ENCODE data around the gene EDC3.

Gene EDC3

DNA sequence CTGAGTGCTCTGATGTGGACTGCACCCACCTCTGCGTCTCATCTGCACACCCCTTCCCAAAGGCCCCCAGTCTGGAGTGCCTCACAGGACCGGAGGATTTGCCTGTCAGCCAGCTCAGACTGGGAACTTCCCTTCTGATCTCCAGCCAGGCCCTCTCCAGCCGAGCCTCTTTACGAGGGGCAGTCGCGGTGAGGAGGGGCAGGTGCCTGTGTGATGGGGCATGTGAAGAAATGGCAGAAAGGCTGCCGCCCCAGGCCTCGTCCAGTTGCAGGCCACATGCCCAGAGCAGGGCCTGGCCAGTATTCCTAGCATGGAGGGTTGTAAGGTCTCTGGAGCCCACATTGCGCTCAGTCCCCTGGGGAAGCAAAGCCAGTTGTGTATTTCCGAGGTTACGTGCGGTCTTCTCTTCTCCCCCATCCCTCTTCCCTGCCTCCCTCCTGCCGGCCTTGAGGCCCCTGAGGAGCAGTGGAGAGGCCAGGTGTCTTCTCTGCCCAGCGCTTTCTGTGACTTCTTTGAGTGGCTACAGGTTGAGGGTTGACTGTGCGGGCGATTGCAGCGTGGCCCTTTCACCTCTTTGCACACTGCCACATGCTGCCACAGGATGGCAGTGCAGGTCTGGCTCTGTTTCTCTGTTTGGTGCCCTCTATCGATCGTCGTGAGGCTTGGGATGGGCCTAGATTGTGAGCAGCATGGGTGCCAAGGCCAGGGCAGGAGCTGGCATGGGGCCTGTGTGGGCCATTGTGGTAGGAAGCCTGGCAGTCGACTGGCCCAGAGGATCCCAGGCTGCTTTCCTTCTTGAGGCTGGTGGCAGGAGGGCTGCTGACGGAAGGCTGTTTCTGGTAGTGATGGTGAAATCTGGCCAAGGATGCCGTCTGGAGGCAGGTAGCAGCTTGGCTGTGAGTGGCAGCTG is 74.9 kb downstream of the EDC3 start:
- H3K27ac ChIP-seq (ENCODE audit: low read depth, low read length): peak overlapping the region; percentile 46
- peak overlapping the region in 1 of 5 donors; percentile 49 for H3K9ac ChIP-seq (ENCODE audit: low read length in 5 of 5)
- no peak overlapping the region for H3K4me3 ChIP-seq (ENCODE audit: low read depth in 1 of 5, low read length in 5 of 5)
- peaks cover 9 to 56% (median 47%) of the 10 kb centered on the region in 5 donors for H3K4me1 ChIP-seq (ENCODE audit: control insufficient read depth in 5 of 5, insufficient read depth in 5 of 5, low read length in 5 of 5)
- peaks cover 0 to 75% (median 70%) of the 10 kb centered on the region in 5 donors for H3K36me3 ChIP-seq (ENCODE audit: control insufficient read depth in 5 of 5, insufficient read depth in 5 of 5, low read length in 5 of 5)
- no peaks in the 10 kb centered on the region for H3K9me3 ChIP-seq (ENCODE audit: control insufficient read depth in 5 of 5, low read length in 5 of 5)
- H3K27me3 ChIP-seq (ENCODE audit: control insufficient read depth in 5 of 5, insufficient read depth in 4 of 5, low read length in 5 of 5): no peaks in the 10 kb centered on the region

DNA sequence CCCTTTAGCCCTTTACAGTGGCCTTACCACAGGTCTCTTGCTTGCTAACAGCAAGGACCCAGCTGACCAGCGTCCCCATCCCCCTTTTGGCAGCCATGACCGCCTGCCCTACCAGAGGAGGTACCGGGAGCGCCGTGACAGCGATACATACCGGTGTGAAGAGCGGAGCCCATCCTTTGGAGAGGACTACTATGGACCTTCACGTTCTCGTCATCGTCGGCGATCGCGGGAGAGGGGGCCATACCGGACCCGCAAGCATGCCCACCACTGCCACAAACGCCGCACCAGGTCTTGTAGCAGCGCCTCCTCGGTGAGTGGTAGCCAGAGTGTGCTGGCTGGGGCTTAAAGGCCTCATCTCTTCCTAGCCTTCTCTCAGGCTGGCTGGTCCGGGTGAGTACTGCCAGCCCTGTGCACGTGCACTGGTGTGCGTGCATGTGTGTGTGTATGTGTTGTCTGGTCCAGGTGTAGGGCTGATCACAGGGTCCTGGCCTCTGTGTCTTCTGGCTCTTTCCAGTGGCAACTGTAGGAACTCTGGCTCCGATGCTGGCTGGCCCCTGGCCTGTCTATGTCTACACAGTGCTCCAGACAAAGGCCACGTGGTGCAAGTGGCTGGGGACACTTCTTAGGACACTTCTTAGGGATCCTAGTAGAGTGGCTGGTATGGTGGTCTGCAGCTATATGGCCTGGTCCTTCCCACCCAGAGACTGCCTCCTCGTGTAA is 75.7 kb downstream of the EDC3 start:
- peak overlapping the region; percentile 46 for H3K27ac ChIP-seq (ENCODE audit: low read depth, low read length)
- H3K9me3 ChIP-seq (ENCODE audit: control insufficient read depth in 5 of 5, low read length in 5 of 5): no peaks in the 10 kb centered on the region
- H3K4me3 ChIP-seq (ENCODE audit: low read depth in 1 of 5, low read length in 5 of 5): no peak overlapping the region
- H3K4me1 ChIP-seq (ENCODE audit: control insufficient read depth in 5 of 5, insufficient read depth in 5 of 5, low read length in 5 of 5): peaks cover 9 to 58% (median 49%) of the 10 kb centered on the region in 5 donors
- H3K27me3 ChIP-seq (ENCODE audit: control insufficient read depth in 5 of 5, insufficient read depth in 4 of 5, low read length in 5 of 5): no peaks in the 10 kb centered on the region
- H3K9ac ChIP-seq (ENCODE audit: low read length in 5 of 5): peak overlapping the region in 1 of 5 donors; percentile 49
- H3K36me3 ChIP-seq (ENCODE audit: control insufficient read depth in 5 of 5, insufficient read depth in 5 of 5, low read length in 5 of 5): peaks cover 0 to 67% (median 62%) of the 10 kb centered on the region in 5 donors

DNA sequence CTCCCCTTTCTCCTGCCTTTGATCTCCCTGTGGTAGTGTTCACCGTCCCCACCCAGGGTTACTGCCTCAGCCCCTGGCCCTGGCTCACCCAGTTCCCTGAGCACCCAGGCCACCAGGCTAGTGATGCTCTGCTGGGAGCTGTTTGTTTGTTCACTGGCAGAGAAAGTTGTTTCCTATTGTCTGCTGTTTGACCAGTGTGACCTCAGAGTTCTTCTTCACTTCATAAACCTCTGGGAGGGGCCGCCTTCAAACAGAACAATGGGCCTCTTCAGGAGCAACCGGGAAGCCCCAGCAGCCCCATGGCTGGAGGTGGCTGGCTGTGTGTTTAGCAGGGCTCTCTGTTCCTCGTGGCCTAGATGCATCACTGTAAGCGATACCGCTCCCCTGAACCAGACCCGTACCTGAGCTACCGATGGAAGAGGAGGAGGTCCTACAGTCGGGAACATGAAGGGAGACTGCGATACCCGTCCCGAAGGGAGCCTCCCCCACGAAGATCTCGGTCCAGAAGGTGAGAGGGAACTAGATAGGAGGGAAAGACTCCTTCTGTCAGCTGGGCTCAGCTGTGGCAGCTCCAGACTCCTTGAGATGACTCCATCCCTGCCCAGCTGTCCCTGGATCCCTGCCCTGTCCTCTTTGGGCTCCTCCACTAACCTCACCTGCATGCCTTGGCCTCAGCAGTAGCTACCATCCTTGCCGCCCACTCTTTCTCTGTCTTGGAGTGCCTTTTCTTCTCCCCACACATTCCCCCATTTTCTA is 76.8 kb downstream of the EDC3 start:
- Histone ChIP-seq H3K9me3 (ENCODE audit: control insufficient read depth in 5 of 5, low read length in 5 of 5) (no peaks in the 10 kb centered on the region), H3K4me3 (ENCODE audit: low read depth in 1 of 5, low read length in 5 of 5) (no peak overlapping the region), H3K36me3 (ENCODE audit: control insufficient read depth in 5 of 5, insufficient read depth in 5 of 5, low read length in 5 of 5) (peaks cover 0 to 56% (median 51%) of the 10 kb centered on the region in 5 donors), H3K4me1 (ENCODE audit: control insufficient read depth in 5 of 5, insufficient read depth in 5 of 5, low read length in 5 of 5) (peaks cover 9 to 67% (median 58%) of the 10 kb centered on the region in 5 donors), H3K27ac (ENCODE audit: low read depth, low read length) (no peak overlapping the region), H3K9ac (ENCODE audit: low read length in 5 of 5) (peak overlapping the region in 1 of 5 donors; percentile 42), H3K27me3 (ENCODE audit: control insufficient read depth in 5 of 5, insufficient read depth in 4 of 5, low read length in 5 of 5) (no peaks in the 10 kb centered on the region)

DNA sequence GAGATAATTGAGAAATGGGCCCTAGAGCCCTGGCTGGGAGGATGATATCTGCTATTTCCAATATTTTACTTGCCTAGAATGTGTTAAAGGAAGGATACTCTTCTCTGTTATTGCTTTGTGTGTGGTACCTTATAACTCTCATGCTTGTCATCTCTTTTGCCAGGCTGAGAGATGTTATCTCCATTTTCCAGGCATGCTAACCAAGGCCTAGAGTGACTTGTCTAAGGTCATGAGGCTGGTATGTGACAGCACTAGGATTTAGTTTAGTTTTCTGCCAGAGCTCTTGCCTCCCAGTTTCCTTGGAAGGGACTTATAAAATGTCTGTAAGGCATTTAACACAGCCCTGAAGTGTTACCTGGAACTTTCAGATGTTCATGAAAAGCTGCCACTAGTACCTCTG is 78.8 kb downstream of the EDC3 start:
- Histone ChIP-seq H3K36me3 (ENCODE audit: control insufficient read depth in 5 of 5, insufficient read depth in 5 of 5, low read length in 5 of 5) (peaks cover 0 to 36% (median 31%) of the 10 kb centered on the region in 5 donors), H3K4me3 (ENCODE audit: low read depth in 1 of 5, low read length in 5 of 5) (peak overlapping the region; percentile 80 to 98 (median 91)), H3K9me3 (ENCODE audit: control insufficient read depth in 5 of 5, low read length in 5 of 5) (no peaks in the 10 kb centered on the region), H3K27me3 (ENCODE audit: control insufficient read depth in 5 of 5, insufficient read depth in 4 of 5, low read length in 5 of 5) (no peaks in the 10 kb centered on the region), H3K27ac (ENCODE audit: low read depth, low read length) (peak overlapping the region; percentile 96), H3K4me1 (ENCODE audit: control insufficient read depth in 5 of 5, insufficient read depth in 5 of 5, low read length in 5 of 5) (peaks cover 9 to 68% (median 58%) of the 10 kb centered on the region in 5 donors), H3K9ac (ENCODE audit: low read length in 5 of 5) (peak overlapping the region; percentile 93 to 100 (median 100))

DNA sequence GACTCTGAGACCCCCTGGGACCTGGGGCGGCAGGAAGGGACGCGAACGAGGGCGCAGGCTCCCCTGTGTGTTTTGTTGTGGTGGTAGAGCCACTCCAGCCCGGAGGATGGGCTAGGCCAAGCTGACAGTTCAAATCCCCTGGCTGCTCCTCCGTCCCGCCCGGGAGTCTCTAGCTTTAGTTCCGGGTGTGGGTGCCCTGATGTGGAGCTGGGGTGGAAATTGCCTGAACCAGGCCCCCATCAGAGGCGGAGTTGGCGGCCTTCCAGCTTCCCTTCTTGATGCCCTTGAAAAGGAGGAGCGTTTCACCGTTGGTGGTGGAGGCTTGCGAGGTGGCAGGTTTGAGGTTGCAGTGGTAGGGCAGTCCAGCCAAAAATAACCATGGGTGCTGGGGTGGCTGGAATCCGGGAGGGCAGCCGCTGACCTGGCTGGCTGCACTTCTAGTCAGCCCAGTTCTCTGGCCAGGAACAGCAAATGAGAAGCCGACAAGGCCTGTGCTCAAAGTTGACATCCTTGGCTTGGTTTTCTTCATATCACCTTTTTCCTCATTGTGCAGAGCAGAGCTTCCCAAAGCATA is 79.4 kb downstream of the EDC3 start:
- Histone ChIP-seq H3K27me3 (ENCODE audit: control insufficient read depth in 5 of 5, insufficient read depth in 4 of 5, low read length in 5 of 5) (no peaks in the 10 kb centered on the region), H3K4me3 (ENCODE audit: low read depth in 1 of 5, low read length in 5 of 5) (peak overlapping the region; percentile 80 to 98 (median 91)), H3K9ac (ENCODE audit: low read length in 5 of 5) (peak overlapping the region; percentile 93 to 100 (median 100)), H3K4me1 (ENCODE audit: control insufficient read depth in 5 of 5, insufficient read depth in 5 of 5, low read length in 5 of 5) (peaks cover 9 to 67% (median 56%) of the 10 kb centered on the region in 5 donors), H3K27ac (ENCODE audit: low read depth, low read length) (peak overlapping the region; percentile 96), H3K36me3 (ENCODE audit: control insufficient read depth in 5 of 5, insufficient read depth in 5 of 5, low read length in 5 of 5) (peaks cover 0 to 30% (median 26%) of the 10 kb centered on the region in 5 donors), H3K9me3 (ENCODE audit: control insufficient read depth in 5 of 5, low read length in 5 of 5) (no peaks in the 10 kb centered on the region)

DNA sequence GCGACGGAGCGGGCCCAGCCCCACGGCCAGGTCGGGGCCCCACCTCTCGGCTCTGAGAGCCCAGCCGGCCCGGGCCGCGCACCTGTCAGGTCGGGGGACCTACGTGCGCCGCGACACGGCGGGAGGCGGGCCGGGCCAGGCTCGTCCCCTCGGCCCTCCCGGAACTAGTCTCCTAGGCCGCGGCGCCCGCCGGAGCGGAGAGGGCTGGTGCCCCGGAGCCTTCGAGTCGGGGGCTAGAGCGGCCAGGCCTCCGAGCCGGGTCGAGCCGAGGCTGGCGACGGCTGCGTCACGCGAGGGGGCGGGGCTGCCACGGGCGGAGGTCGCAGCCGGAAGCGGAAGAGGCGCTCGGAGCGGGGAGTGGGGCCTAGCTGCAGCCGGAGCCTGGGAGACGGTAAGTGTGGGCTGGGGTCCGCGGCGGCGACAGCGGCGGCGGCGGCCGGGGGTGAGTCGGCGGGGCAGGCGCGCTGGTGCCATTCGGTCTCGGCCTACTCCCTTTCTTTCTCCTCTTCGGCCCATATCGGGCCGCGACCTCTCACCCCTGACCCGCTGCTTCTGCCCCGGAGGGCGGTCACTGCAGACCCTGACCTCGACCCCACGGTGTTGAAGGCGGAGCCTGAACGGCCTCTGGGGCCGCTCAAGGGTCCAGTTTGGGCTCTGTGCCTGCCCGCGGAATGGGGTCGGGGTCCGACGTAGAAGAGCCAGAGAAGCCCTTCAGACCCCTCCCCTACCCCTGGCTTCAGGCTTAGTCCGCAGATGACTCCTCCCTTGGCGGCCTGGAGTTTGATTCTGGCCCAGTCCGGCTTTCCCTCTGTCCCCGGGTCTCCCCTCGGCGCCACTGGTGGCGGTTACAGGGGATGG is 80.1 kb downstream of the EDC3 start, which contains the start of gene CLK3:
TSS of gene CLK3 (plus strand) at position 329 of the 858 bp plus-strand sequence. CDS start 3,361 bp downstream, outside the sequence.
- peaks cover 0 to 23% (median 18%) of the 10 kb centered on the region in 5 donors for H3K36me3 ChIP-seq (ENCODE audit: control insufficient read depth in 5 of 5, insufficient read depth in 5 of 5, low read length in 5 of 5)
- peak within 1 kb of the TSS; percentile 96 for H3K27ac ChIP-seq (ENCODE audit: low read depth, low read length)
- H3K9me3 ChIP-seq (ENCODE audit: control insufficient read depth in 5 of 5, low read length in 5 of 5): no peaks in the 10 kb centered on the region
- H3K9ac ChIP-seq (ENCODE audit: low read length in 5 of 5): peak within 1 kb of the TSS; percentile 93 to 100 (median 100)
- H3K27me3 ChIP-seq (ENCODE audit: control insufficient read depth in 5 of 5, insufficient read depth in 4 of 5, low read length in 5 of 5): no peaks in the 10 kb centered on the region
- H3K4me1 ChIP-seq (ENCODE audit: control insufficient read depth in 5 of 5, insufficient read depth in 5 of 5, low read length in 5 of 5): peaks cover 9 to 65% (median 57%) of the 10 kb centered on the region in 5 donors
- peak within 1 kb of the TSS; percentile 80 to 98 (median 91) for H3K4me3 ChIP-seq (ENCODE audit: low read depth in 1 of 5, low read length in 5 of 5)

DNA sequence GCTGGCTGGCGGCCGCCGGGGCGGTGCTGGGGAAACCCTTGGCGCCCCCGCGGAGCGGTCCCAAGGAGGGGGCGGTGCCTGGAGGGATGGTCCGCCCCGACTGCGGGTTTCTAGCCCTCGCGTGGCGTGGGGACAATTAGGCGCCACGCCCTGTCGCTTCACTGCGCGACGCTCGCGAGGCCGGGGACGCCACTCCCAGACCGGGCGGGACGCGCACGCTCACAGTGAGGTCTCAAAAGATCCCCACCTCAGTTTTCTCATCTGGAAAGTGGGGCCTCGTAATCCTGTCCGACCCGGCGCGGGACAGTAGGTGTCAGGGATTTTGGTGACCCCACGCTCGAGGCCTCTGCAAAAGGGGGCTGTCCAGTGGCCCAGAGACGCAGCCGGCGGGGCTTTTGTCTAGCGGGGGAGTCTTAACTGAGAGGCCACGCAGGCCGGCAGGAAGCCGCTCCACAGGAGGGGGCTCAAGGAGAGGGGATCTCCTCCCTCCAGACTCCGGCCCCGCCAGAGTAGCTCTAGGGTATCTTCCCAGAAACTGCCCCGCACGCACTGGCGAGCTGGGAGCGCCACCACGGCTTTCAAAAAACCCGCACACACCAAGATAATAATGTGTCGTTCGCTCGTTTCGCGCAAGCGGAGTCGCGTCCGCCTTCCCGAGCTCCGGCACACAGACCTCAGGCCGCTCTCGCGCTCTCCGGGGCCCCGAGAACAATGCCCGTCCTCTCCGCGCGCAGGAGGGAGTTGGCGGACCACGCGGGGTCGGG is 80.9 kb downstream of the EDC3 start:
- Histone ChIP-seq H3K27ac (ENCODE audit: low read depth, low read length) (peak overlapping the region; percentile 96), H3K36me3 (ENCODE audit: control insufficient read depth in 5 of 5, insufficient read depth in 5 of 5, low read length in 5 of 5) (peaks cover 0 to 15% (median 10%) of the 10 kb centered on the region in 5 donors), H3K4me3 (ENCODE audit: low read depth in 1 of 5, low read length in 5 of 5) (peak overlapping the region in 4 of 5 donors; percentile 91 to 98 (median 93)), H3K4me1 (ENCODE audit: control insufficient read depth in 5 of 5, insufficient read depth in 5 of 5, low read length in 5 of 5) (peaks cover 9 to 62% (median 50%) of the 10 kb centered on the region in 5 donors), H3K27me3 (ENCODE audit: control insufficient read depth in 5 of 5, insufficient read depth in 4 of 5, low read length in 5 of 5) (no peaks in the 10 kb centered on the region), H3K9ac (ENCODE audit: low read length in 5 of 5) (peak overlapping the region; percentile 68 to 100 (median 100)), H3K9me3 (ENCODE audit: control insufficient read depth in 5 of 5, low read length in 5 of 5) (no peaks in the 10 kb centered on the region)

DNA sequence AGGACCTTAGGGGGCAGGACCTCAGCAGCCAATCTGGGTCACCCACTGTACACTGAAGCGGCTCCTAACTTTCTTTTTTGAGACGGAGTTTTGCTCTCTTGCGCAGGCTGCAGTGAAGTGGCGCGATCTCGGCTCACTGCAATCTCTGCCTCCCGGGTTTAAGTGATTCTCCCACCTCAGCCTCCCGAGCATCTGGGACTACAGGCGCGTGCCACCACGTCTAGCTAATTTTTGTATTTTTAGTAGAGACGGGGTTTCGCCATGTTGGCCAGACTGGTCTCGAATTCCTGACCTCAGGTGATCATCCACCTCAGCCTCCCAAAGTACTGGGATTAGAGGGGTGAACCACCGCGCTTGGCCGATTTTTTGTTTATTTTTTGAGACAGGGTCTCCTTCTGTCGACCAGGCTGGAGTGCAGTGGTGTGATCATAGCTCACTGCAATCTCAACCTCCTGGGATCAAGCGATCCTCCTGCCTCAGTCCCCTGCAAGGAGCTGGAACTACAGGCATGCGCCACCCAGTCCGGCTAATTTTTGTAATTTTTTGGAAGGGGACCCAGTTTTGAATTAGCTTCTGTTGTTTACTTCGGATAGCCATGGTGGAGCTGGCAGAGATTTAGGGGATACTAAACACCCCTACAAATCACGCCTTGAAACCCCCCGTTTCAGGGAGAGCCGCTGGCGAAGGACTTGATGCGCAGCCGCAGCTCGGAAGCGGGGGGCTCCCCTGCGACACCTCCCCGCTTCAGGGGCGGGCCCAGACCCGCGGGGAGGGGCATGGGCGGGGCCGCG is 81.7 kb downstream of the EDC3 start:
- H3K4me3 ChIP-seq (ENCODE audit: low read depth in 1 of 5, low read length in 5 of 5): peak overlapping the region; percentile 56 to 98 (median 91)
- peaks cover 8 to 55% (median 47%) of the 10 kb centered on the region in 5 donors for H3K4me1 ChIP-seq (ENCODE audit: control insufficient read depth in 5 of 5, insufficient read depth in 5 of 5, low read length in 5 of 5)
- H3K9ac ChIP-seq (ENCODE audit: low read length in 5 of 5): peak overlapping the region in 3 of 5 donors; percentile 35 to 61 (median 54)
- peaks cover 0 to 4% (median 0%) of the 10 kb centered on the region in 5 donors for H3K27me3 ChIP-seq (ENCODE audit: control insufficient read depth in 5 of 5, insufficient read depth in 4 of 5, low read length in 5 of 5)
- H3K27ac ChIP-seq (ENCODE audit: low read depth, low read length): peak overlapping the region; percentile 96
- no peaks in the 10 kb centered on the region for H3K9me3 ChIP-seq (ENCODE audit: control insufficient read depth in 5 of 5, low read length in 5 of 5)
- peaks cover 0 to 7% (median 3%) of the 10 kb centered on the region in 5 donors for H3K36me3 ChIP-seq (ENCODE audit: control insufficient read depth in 5 of 5, insufficient read depth in 5 of 5, low read length in 5 of 5)
